K562 (cell line): ENCODE results near the gene SYNE1. TPM values are rescaled to one million over a fixed set of nuclear protein-coding genes. Genes with fewer than 3 reads are reported as not detected.

Source experiments
- ERF ChIP-seq: fragments of 450-650 bp; formaldehyde crosslinking; IDR thresholded peaks from 2 replicates; pipeline ENCODE4 v1.4.0; 2020; ENCODE audit warnings: mild to moderate bottlenecking, mixed read lengths
- GABPA ChIP-seq: fragments of 200-800 bp; sonication (Bioruptor generic); conservative IDR thresholded peaks from 2 replicates; pipeline ENCODE4 v1.6.1; 2016; ENCODE audit warnings: low read depth, missing genetic modification characterization, missing compliant biosample characterization
- KLF13 ChIP-seq: fragments of 450-650 bp; IDR thresholded peaks from 2 replicates; pipeline ENCODE4 v1.6.1; 2016; ENCODE audit warnings: missing genetic modification characterization, low read depth, mild to moderate bottlenecking, missing compliant biosample characterization, moderate library complexity, borderline replicate concordance
- NRF1 ChIP-seq, 2 experiments: fragments of 450-650 bp; IDR thresholded peaks in 1 of 2; conservative IDR thresholded peaks in 1 of 2; 2 replicates each; pipeline ENCODE4 v1.6.1; 2014; ENCODE audit warnings: mild to moderate bottlenecking in 2 of 2
- RAD21 ChIP-seq, 2 experiments: fragments of 250-450 bp in 1 of 2; fragments of 450-650 bp in 1 of 2; sonication (Bioruptor Pico) in 1 of 2; formaldehyde crosslinking in 1 of 2; IDR thresholded peaks in 1 of 2; conservative IDR thresholded peaks in 1 of 2; 2 replicates each; pipeline versions ENCODE4 v1.4.0 to v1.8.0; 2020 to 2022; ENCODE audit warnings: mild to moderate bottlenecking in 2 of 2, moderate library complexity in 1 of 2
- RBM34 ChIP-seq: fragments of 200-400 bp; formaldehyde crosslinking; IDR thresholded peaks from 2 replicates; pipeline ENCODE4 v1.6.1; 2018; ENCODE audit warnings: low read length, borderline replicate concordance; ENCODE audit not compliant: insufficient read depth
- RCOR1 ChIP-seq, 2 experiments: IDR thresholded peaks; 2 replicates each; pipeline ENCODE4 v1.6.1; 2012; ENCODE audit warnings: low read depth in 2 of 2, low read length in 2 of 2, borderline replicate concordance in 1 of 2, improper control_type of control experiment in 1 of 2
- TCF3 ChIP-seq: sonication (generic); formaldehyde crosslinking; IDR thresholded peaks from 2 replicates; pipeline ENCODE4 v1.4.0; 2020; ENCODE audit warnings: mild to moderate bottlenecking, missing genetic modification reagents
- TOE1 ChIP-seq, 2 experiments: fragments of 450-650 bp in 1 of 2; sonication (generic) in 1 of 2; formaldehyde crosslinking in 1 of 2; IDR thresholded peaks; 2 replicates each; pipeline versions ENCODE4 v1.7.1 to v1.8.0; 2016 to 2022; ENCODE audit warnings: borderline replicate concordance in 2 of 2, mild to moderate bottlenecking in 2 of 2, antibody characterized with exemption in 1 of 2, inconsistent platforms in 1 of 2, low read depth in 1 of 2, missing genetic modification reagents in 1 of 2, moderate library complexity in 1 of 2
- ZNF282 ChIP-seq: sonication (generic); formaldehyde crosslinking; IDR thresholded peaks from 2 replicates; pipeline ENCODE4 v1.8.1; 2023; ENCODE audit warnings: missing genetic modification reagents
- ZNF384 ChIP-seq: IDR thresholded peaks from 2 replicates; pipeline ENCODE4 v1.6.1; 2012; ENCODE audit warnings: low read depth, low read length, improper control_type of control experiment
- ZNF408 ChIP-seq: fragments of 250-450 bp; sonication (Bioruptor Pico); IDR thresholded peaks from 2 replicates; pipeline ENCODE4 v1.4.0; 2020; ENCODE audit warnings: low read depth, mild to moderate bottlenecking, moderate library complexity
- polyA plus RNA-seq, 8 experiments: library from polyadenylated mRNA; depleted of rRNA in 4 of 8; stranded (reverse) in 5 of 8; unstranded in 3 of 8; fragments of >200 nt; fragmentation: Nextera tagmentation in 2 of 8; fragmentation: Illumina TruSeq in 1 of 8; extraction: Ambion mirVana in 2 of 8; extraction: Trizol in 1 of 8; gene quantifications; 2 replicates each; pipeline versions ENCODE4 v1.2.1 to v1.2.3, GENCODE V29; 2011 to 2014; ENCODE audit warnings: inconsistent platforms in 1 of 8, missing spikeins in 1 of 8
- total RNA-seq, 7 experiments: library from RNA; depleted of rRNA in 6 of 7; stranded (reverse); fragments of >200 nt in 6 of 7; fragmentation: Illumina TruSeq in 2 of 7; extraction: Trizol in 2 of 7; gene quantifications; 2 replicates each; pipeline versions ENCODE4 v1.2.1 to v1.2.3, GENCODE V29; 2011 to 2021; ENCODE audit warnings: low replicate concordance in 1 of 7
- TF ChIP-seq, protein P1 (sequence below): fragments of 250-450 bp; sonication (Bioruptor Pico); IDR thresholded peaks from 2 replicates; pipeline ENCODE4 v1.4.0; 2020; ENCODE audit warnings: mild to moderate bottlenecking
- TF ChIP-seq, protein P2 (sequence below), 3 experiments: IDR thresholded peaks in 2 of 3; conservative IDR thresholded peaks in 1 of 3; 2 replicates each; pipeline ENCODE4 v1.5.1; 2011 to 2012; ENCODE audit warnings: low read length in 3 of 3, mild to moderate bottlenecking in 3 of 3, control low read depth in 2 of 3, improper control_type of control experiment in 1 of 3, inconsistent platforms in 1 of 3, low read depth in 1 of 3, mixed read lengths in 1 of 3, moderate library complexity in 1 of 3; ENCODE audit not compliant: insufficient read depth in 2 of 3
- TF ChIP-seq, protein P3 (sequence below): fragments of 250-450 bp; sonication (Bioruptor Pico); IDR thresholded peaks from 2 replicates; pipeline ENCODE4 v1.8.0; 2022; ENCODE audit warnings: inconsistent platforms
- TF ChIP-seq, protein P4 (sequence below): sonication (generic); formaldehyde crosslinking; IDR thresholded peaks from 2 replicates; pipeline ENCODE4 v1.8.0; 2022; ENCODE audit warnings: mild to moderate bottlenecking, missing genetic modification reagents
- TF ChIP-seq, protein P5 (sequence below): fragments of 250-450 bp; sonication (Bioruptor Pico); IDR thresholded peaks from 2 replicates; pipeline ENCODE4 v1.4.0; 2020; ENCODE audit warnings: mild to moderate bottlenecking, moderate library complexity

Gene SYNE1
- total and polyA plus RNA-seq, 9 of the 15 experiments (the other 6 are each of a cell fraction or from before 2014, with no cell fraction given), result under 0.01 to 0.42 (median 0.08) TPM; not detected in 1

DNA sequence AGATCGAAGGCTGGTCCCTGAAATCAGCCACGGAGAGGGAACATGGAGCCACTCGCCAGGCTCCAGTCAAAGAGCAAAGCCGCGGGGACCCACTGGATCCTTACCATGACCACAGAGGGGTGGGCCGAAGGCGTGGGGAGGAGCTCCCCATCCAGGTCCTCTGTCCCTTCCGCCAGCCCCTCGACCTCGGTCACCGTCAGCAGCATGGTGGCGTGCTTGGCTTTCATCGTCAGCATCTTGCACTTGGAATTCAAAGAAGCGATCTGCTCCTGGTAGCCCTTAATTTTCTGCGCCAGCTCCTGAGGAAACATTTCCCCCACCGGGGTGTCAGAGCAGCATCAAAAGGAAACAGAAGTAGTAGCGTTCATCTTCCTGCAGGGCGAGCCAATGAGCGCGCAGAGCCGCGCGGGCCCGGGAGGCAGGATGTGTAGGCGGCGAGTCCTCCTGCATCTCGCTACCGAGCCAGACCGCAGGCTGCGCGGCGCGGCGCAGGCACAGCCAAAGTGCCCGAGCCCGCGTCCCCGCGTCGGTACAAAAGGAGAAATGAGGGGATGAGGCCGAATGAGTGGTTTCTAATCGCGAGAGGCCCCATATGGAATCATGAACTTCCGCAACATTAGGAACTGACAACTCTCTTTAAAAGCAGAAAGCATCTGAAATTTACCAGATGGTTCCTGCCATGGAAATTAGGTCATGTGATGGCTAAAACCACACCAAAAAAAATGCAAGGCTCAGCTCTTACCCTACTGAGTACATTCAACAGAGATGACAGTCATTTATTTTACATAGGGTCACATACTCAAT is 335.2 kb downstream of the SYNE1 start (continued):
- TF ChIP-seq, protein P1, sequence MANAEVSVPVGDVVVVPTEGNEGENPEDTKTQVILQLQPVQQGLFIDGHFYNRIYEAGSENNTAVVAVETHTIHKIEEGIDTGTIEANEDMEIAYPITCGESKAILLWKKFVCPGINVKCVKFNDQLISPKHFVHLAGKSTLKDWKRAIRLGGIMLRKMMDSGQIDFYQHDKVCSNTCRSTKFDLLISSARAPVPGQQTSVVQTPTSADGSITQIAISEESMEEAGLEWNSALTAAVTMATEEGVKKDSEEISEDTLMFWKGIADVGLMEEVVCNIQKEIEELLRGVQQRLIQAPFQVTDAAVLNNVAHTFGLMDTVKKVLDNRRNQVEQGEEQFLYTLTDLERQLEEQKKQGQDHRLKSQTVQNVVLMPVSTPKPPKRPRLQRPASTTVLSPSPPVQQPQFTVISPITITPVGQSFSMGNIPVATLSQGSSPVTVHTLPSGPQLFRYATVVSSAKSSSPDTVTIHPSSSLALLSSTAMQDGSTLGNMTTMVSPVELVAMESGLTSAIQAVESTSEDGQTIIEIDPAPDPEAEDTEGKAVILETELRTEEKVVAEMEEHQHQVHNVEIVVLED, result no peak
- no peak for TF ChIP-seq ZNF384
- TF ChIP-seq NRF1 (conservative IDR thresholded peaks at IDR 0.05 in 1 of 2, IDR thresholded peaks at IDR 0.05 in 1 of 2), result peak; percentile 75 to 81
- no peak for TF ChIP-seq RBM34
- no peak for TF ChIP-seq ZNF408 (CRISPR knock-in tag)
- TF ChIP-seq, protein P2, sequence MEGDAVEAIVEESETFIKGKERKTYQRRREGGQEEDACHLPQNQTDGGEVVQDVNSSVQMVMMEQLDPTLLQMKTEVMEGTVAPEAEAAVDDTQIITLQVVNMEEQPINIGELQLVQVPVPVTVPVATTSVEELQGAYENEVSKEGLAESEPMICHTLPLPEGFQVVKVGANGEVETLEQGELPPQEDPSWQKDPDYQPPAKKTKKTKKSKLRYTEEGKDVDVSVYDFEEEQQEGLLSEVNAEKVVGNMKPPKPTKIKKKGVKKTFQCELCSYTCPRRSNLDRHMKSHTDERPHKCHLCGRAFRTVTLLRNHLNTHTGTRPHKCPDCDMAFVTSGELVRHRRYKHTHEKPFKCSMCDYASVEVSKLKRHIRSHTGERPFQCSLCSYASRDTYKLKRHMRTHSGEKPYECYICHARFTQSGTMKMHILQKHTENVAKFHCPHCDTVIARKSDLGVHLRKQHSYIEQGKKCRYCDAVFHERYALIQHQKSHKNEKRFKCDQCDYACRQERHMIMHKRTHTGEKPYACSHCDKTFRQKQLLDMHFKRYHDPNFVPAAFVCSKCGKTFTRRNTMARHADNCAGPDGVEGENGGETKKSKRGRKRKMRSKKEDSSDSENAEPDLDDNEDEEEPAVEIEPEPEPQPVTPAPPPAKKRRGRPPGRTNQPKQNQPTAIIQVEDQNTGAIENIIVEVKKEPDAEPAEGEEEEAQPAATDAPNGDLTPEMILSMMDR (IDR thresholded peaks at IDR 0.05 in 2 of 3, conservative IDR thresholded peaks at IDR 0.05 in 1 of 3; ENCODE audit: insufficient read depth in 2 of 3, low read depth in 1 of 3, low read length in 3 of 3), result peak; percentile 53 to 75 (median 70)
- TF ChIP-seq ERF (CRISPR knock-in tag), result no peak
- no peak for TF ChIP-seq ZNF282
- TF ChIP-seq, protein P3, sequence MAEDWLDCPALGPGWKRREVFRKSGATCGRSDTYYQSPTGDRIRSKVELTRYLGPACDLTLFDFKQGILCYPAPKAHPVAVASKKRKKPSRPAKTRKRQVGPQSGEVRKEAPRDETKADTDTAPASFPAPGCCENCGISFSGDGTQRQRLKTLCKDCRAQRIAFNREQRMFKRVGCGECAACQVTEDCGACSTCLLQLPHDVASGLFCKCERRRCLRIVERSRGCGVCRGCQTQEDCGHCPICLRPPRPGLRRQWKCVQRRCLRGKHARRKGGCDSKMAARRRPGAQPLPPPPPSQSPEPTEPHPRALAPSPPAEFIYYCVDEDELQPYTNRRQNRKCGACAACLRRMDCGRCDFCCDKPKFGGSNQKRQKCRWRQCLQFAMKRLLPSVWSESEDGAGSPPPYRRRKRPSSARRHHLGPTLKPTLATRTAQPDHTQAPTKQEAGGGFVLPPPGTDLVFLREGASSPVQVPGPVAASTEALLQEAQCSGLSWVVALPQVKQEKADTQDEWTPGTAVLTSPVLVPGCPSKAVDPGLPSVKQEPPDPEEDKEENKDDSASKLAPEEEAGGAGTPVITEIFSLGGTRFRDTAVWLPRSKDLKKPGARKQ (CRISPR knock-in tag), result 0 out of 2 replicates have a peak, but pooled peaks have one; percentile 14
- no peak for TF ChIP-seq KLF13 (tag)
- no peak for TF ChIP-seq GABPA (tag)
- TF ChIP-seq, protein P4, sequence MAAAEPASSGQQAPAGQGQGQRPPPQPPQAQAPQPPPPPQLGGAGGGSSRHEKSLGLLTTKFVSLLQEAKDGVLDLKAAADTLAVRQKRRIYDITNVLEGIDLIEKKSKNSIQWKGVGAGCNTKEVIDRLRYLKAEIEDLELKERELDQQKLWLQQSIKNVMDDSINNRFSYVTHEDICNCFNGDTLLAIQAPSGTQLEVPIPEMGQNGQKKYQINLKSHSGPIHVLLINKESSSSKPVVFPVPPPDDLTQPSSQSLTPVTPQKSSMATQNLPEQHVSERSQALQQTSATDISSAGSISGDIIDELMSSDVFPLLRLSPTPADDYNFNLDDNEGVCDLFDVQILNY, result no peak
- no peak for TF ChIP-seq TCF3 (CRISPR knock-in tag)
- no peak for TF ChIP-seq TOE1 (IDR thresholded peaks at IDR 0.05; ENCODE audit: borderline replicate concordance)
- TF ChIP-seq TOE1 (CRISPR knock-in tag; IDR thresholded peaks at IDR 0.05; ENCODE audit: borderline replicate concordance, low read depth), result no peak
- TF ChIP-seq, protein P5, sequence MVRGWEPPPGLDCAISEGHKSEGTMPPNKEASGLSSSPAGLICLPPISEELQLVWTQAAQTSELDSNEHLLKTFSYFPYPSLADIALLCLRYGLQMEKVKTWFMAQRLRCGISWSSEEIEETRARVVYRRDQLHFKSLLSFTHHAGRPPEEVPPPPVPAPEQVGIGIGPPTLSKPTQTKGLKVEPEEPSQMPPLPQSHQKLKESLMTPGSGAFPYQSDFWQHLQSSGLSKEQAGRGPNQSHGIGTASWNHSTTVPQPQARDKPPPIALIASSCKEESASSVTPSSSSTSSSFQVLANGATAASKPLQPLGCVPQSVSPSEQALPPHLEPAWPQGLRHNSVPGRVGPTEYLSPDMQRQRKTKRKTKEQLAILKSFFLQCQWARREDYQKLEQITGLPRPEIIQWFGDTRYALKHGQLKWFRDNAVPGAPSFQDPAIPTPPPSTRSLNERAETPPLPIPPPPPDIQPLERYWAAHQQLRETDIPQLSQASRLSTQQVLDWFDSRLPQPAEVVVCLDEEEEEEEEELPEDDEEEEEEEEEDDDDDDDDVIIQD, result no peak
- TF ChIP-seq RAD21 (CRISPR knock-in tag; conservative IDR thresholded peaks at IDR 0.05 in 1 of 2, IDR thresholded peaks at IDR 0.05 in 1 of 2), result peak in 1 of 2 experiments; percentile 57; a peak in 2 of 4 replicates
- TF ChIP-seq RCOR1 (IDR thresholded peaks at IDR 0.05; ENCODE audit: borderline replicate concordance in 1 of 2, low read depth in 2 of 2, low read length in 2 of 2), result peak in 1 of 2 experiments; percentile 92; a peak in 2 of 4 replicates
